RWPE2 (cell line): Measurements from ENCODE around the gene MARCHF3.

ENCODE experiments used
- ATAC-seq: fragments of 200-7000 bp; cut with Tn5 transposase; 3 replicates; pipeline ENCODE4 v1.9.1; 2021; ENCODE audit warnings: low read depth
- DNase-seq: peaks from one replicate; pipeline ENCODE4 v3.0.0-alpha.2; 2020; ENCODE audit warnings: low spot score
- H3K27ac ChIP-seq: fragments of 450-650 bp; 2 replicates; pipeline ENCODE4 v1.5.1; 2017; ENCODE audit warnings: mild to moderate bottlenecking; ENCODE audit not compliant: poor library complexity, severe bottlenecking
- H3K27me3 ChIP-seq: fragments of 250-450 bp; sonication (Bioruptor Pico); 2 replicates; pipeline ENCODE4 v1.5.1; 2021; ENCODE audit warnings: mild to moderate bottlenecking, moderate library complexity; ENCODE audit not compliant: insufficient read depth, poor library complexity, severe bottlenecking
- H3K36me3 ChIP-seq: fragments of 250-450 bp; sonication (Bioruptor Pico); 2 replicates; pipeline ENCODE4 v1.5.1; 2020; ENCODE audit warnings: low read depth, mild to moderate bottlenecking, moderate library complexity
- H3K4me1 ChIP-seq: fragments of 250-450 bp; sonication (Bioruptor Pico); 2 replicates; pipeline ENCODE4 v1.5.1; 2021; ENCODE audit warnings: mild to moderate bottlenecking, moderate library complexity; ENCODE audit not compliant: insufficient read depth, poor library complexity, severe bottlenecking
- H3K4me3 ChIP-seq: fragments of 250-450 bp; sonication (Bioruptor Pico); 2 replicates; pipeline ENCODE4 v1.5.1; 2021; ENCODE audit warnings: mild to moderate bottlenecking, moderate library complexity; ENCODE audit not compliant: severe bottlenecking
- H3K9me3 ChIP-seq: fragments of 250-450 bp; sonication (Bioruptor Pico); 2 replicates; pipeline ENCODE4 v1.5.1; 2021; ENCODE audit warnings: mild to moderate bottlenecking, moderate library complexity; ENCODE audit not compliant: severe bottlenecking
- CTCF ChIP-seq: fragments of 450-650 bp; IDR thresholded peaks from one replicate; pipeline ENCODE4 v1.5.1; 2017; ENCODE audit warnings: mild to moderate bottlenecking, moderate library complexity; ENCODE audit not compliant: poor library complexity, severe bottlenecking

The MARCHF3 gene

GRCh38 chr5:126837242-126837641, 193.1 kb downstream of the MARCHF3 start:
- H3K27ac ChIP-seq: no peak overlapping the region
- H3K36me3 ChIP-seq: peaks cover 66% of the 10 kb centered on the region
- no peaks in the 10 kb centered on the region for H3K27me3 ChIP-seq
- no peaks in the 10 kb centered on the region for H3K4me1 ChIP-seq
- H3K9me3 ChIP-seq: no peaks in the 10 kb centered on the region
- no peak overlapping the region for H3K4me3 ChIP-seq
- DNase-seq: no peak
- ATAC-seq: no peak
- no peak for TF ChIP-seq CTCF

GRCh38 chr5:126836778-126837177, 193.6 kb downstream of the MARCHF3 start:
- Histone ChIP-seq H3K27me3 (no peaks in the 10 kb centered on the region), H3K4me1 (no peaks in the 10 kb centered on the region), H3K9me3 (no peaks in the 10 kb centered on the region), H3K27ac (no peak overlapping the region), H3K4me3 (no peak overlapping the region), H3K36me3 (peaks cover 71% of the 10 kb centered on the region)
- ATAC-seq: no peak
- no peak for DNase-seq
- TF ChIP-seq CTCF: no peak

- H3K36me3 ChIP-seq: peaks cover 99% of the 10 kb centered on the region
- ATAC-seq (no peak), DNase-seq (no peak)
- no peak overlapping the region for H3K27ac ChIP-seq
- H3K27me3 ChIP-seq: no peaks in the 10 kb centered on the region
- no peak overlapping the region for H3K4me3 ChIP-seq
- H3K9me3 ChIP-seq: no peaks in the 10 kb centered on the region
- H3K4me1 ChIP-seq: no peaks in the 10 kb centered on the region
- TF ChIP-seq CTCF: no peak
Measured at GRCh38 chr5:126831156-126831555, 199.2 kb downstream of the MARCHF3 start.

GRCh38 chr5:126830061-126830460, 200.3 kb downstream of the MARCHF3 start:
- no peaks in the 10 kb centered on the region for H3K4me1 ChIP-seq
- no peak overlapping the region for H3K4me3 ChIP-seq
- no peak overlapping the region for H3K27ac ChIP-seq
- H3K36me3 ChIP-seq: peaks cover 99% of the 10 kb centered on the region
- DNase-seq: no peak
- no peaks in the 10 kb centered on the region for H3K27me3 ChIP-seq
- H3K9me3 ChIP-seq: no peaks in the 10 kb centered on the region
- no peak for ATAC-seq
- TF ChIP-seq CTCF: no peak

- Histone ChIP-seq H3K36me3 (peaks cover 97% of the 10 kb centered on the region), H3K4me3 (no peak overlapping the region), H3K27ac (no peak overlapping the region), H3K9me3 (no peaks in the 10 kb centered on the region), H3K27me3 (no peaks in the 10 kb centered on the region), H3K4me1 (no peaks in the 10 kb centered on the region)
- ATAC-seq (no peak), DNase-seq (no peak)
- no peak for TF ChIP-seq CTCF
Measured at GRCh38 chr5:126829098-126829497, 201.3 kb downstream of the MARCHF3 start.
